DMS79 treated with DMSO at 0.1 percent for 48 hours (cell line): ENCODE measurements around the gene MAP3K7CL.

Experiments used
- DNase-seq: peaks from one replicate; lab custom pipeline; 2025; lab: John Stamatoyannopoulos, UW

MAP3K7CL gene

GRCh38 chr21:29130270-29130969 lies at the start of gene MAP3K7CL:
Gene MAP3K7CL, plus strand, starts transcription at chr21:29130644. Its CDS starts 2,701 bp downstream, at chr21:29133345.
- DNase-seq, result no peak

GRCh38 chr21:29082046-29082815 lies 48.2 kb upstream of the MAP3K7CL start:
- DNase-seq, result peak; percentile 34

GRCh38 chr21:29083306-29083705 lies 47.1 kb upstream of the MAP3K7CL start:
- no peak for DNase-seq

GRCh38 chr21:29084372-29084771 lies 46.1 kb upstream of the MAP3K7CL start:
- DNase-seq, result no peak

GRCh38 chr21:29085106-29085752 lies 45.2 kb upstream of the MAP3K7CL start:
- DNase-seq, result peak; percentile 27

GRCh38 chr21:29091033-29091432 lies 39.4 kb upstream of the MAP3K7CL start:
- no peak for DNase-seq

- DNase-seq, result no peak
Observed at GRCh38 chr21:29092102-29092959, 38.1 kb upstream of the MAP3K7CL start.

GRCh38 chr21:29096218-29097015 lies 34.0 kb upstream of the MAP3K7CL start:
- no peak for DNase-seq

- no peak for DNase-seq
Observed at GRCh38 chr21:29098156-29098555, 32.3 kb upstream of the MAP3K7CL start.

- no peak for DNase-seq
Observed at GRCh38 chr21:29102791-29103257, 27.6 kb upstream of the MAP3K7CL start.

GRCh38 chr21:29104239-29104708 lies 26.2 kb upstream of the MAP3K7CL start:
- DNase-seq, result peak; percentile 54

- no peak for DNase-seq
Observed at GRCh38 chr21:29105218-29105617, 25.2 kb upstream of the MAP3K7CL start.

- no peak for DNase-seq
Observed at GRCh38 chr21:29114765-29115500, 15.5 kb upstream of the MAP3K7CL start.

GRCh38 chr21:29115899-29116298 lies 14.5 kb upstream of the MAP3K7CL start:
- no peak for DNase-seq

- DNase-seq, result no peak
Observed at GRCh38 chr21:29117372-29117955, 13.0 kb upstream of the MAP3K7CL start.

GRCh38 chr21:29121759-29122158 lies 8.7 kb upstream of the MAP3K7CL start:
- no peak for DNase-seq

GRCh38 chr21:29124645-29125044 lies 5.8 kb upstream of the MAP3K7CL start:
- no peak for DNase-seq

GRCh38 chr21:29125191-29125590 lies 5.3 kb upstream of the MAP3K7CL start:
- no peak for DNase-seq

- no peak for DNase-seq
Observed at GRCh38 chr21:29125979-29126378, 4.5 kb upstream of the MAP3K7CL start.

- no peak for DNase-seq
Observed at GRCh38 chr21:29133241-29133640, 2.8 kb downstream of the MAP3K7CL start.
